ENCODE measurements around the gene URB2. TPM values are rescaled to one million over a fixed set of nuclear protein-coding genes. Genes with fewer than 3 reads are reported as not detected.

The URB2 gene
- total RNA-seq, 1 experiment from 2014 or later, result 14.1 TPM

Other genes with a start within 250 kb of the URB2 start
- gene ACTA1, start 192.2 kb upstream of the URB2 start, total RNA-seq (2014; rRNA removed; shearing (Covaris generic); ENCODE audit: low replicate concordance), result not detected in 2 replicates
- gene NUP133, start 117.9 kb upstream of the URB2 start, total RNA-seq (2014; rRNA removed; shearing (Covaris generic); ENCODE audit: low replicate concordance), result 27.1 and 56.9 TPM in 2 replicates
- gene ABCB10, start 67.5 kb upstream of the URB2 start, total RNA-seq (2014; rRNA removed; shearing (Covaris generic); ENCODE audit: low replicate concordance), result 19.9 and 27.8 TPM in 2 replicates
- 30.7 and 32.6 TPM in 2 replicates for gene TAF5L, start 125 bp upstream of the URB2 start, total RNA-seq (2014; rRNA removed; shearing (Covaris generic); ENCODE audit: low replicate concordance)